Measurements from ENCODE around the gene CDT1.

- TF ChIP-seq USF1 (CRISPR knock-in tag; IDR thresholded peaks at IDR 0.05): no peak
- TF ChIP-seq, protein P1, sequence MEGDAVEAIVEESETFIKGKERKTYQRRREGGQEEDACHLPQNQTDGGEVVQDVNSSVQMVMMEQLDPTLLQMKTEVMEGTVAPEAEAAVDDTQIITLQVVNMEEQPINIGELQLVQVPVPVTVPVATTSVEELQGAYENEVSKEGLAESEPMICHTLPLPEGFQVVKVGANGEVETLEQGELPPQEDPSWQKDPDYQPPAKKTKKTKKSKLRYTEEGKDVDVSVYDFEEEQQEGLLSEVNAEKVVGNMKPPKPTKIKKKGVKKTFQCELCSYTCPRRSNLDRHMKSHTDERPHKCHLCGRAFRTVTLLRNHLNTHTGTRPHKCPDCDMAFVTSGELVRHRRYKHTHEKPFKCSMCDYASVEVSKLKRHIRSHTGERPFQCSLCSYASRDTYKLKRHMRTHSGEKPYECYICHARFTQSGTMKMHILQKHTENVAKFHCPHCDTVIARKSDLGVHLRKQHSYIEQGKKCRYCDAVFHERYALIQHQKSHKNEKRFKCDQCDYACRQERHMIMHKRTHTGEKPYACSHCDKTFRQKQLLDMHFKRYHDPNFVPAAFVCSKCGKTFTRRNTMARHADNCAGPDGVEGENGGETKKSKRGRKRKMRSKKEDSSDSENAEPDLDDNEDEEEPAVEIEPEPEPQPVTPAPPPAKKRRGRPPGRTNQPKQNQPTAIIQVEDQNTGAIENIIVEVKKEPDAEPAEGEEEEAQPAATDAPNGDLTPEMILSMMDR (IDR thresholded peaks at IDR 0.05): no peak
- TF ChIP-seq, protein P2, sequence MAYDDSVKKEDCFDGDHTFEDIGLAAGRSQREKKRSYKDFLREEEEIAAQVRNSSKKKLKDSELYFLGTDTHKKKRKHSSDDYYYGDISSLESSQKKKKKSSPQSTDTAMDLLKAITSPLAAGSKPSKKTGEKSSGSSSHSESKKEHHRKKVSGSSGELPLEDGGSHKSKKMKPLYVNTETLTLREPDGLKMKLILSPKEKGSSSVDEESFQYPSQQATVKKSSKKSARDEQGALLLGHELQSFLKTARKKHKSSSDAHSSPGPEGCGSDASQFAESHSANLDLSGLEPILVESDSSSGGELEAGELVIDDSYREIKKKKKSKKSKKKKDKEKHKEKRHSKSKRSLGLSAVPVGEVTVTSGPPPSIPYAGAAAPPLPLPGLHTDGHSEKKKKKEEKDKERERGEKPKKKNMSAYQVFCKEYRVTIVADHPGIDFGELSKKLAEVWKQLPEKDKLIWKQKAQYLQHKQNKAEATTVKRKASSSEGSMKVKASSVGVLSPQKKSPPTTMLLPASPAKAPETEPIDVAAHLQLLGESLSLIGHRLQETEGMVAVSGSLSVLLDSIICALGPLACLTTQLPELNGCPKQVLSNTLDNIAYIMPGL (CRISPR knock-in tag; IDR thresholded peaks at IDR 0.05): no peak
- TF ChIP-seq GRHL2 (CRISPR knock-in tag; IDR thresholded peaks at IDR 0.05; ENCODE audit: insufficient replicate concordance, severe bottlenecking): no peak
- TF ChIP-seq ZNF232 (CRISPR knock-in tag; IDR thresholded peaks at IDR 0.05): no peak
- TF ChIP-seq, protein P3, sequence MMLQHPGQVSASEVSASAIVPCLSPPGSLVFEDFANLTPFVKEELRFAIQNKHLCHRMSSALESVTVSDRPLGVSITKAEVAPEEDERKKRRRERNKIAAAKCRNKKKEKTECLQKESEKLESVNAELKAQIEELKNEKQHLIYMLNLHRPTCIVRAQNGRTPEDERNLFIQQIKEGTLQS (CRISPR knock-in tag; conservative IDR thresholded peaks at IDR 0.05): no peak
- TF ChIP-seq, protein P4, sequence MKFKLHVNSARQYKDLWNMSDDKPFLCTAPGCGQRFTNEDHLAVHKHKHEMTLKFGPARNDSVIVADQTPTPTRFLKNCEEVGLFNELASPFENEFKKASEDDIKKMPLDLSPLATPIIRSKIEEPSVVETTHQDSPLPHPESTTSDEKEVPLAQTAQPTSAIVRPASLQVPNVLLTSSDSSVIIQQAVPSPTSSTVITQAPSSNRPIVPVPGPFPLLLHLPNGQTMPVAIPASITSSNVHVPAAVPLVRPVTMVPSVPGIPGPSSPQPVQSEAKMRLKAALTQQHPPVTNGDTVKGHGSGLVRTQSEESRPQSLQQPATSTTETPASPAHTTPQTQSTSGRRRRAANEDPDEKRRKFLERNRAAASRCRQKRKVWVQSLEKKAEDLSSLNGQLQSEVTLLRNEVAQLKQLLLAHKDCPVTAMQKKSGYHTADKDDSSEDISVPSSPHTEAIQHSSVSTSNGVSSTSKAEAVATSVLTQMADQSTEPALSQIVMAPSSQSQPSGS (CRISPR knock-in tag; IDR thresholded peaks at IDR 0.05; ENCODE audit: borderline replicate concordance, low read depth): no peak
- TF ChIP-seq NR1H2 (CRISPR knock-in tag; IDR thresholded peaks at IDR 0.05): no peak
- no peak for TF ChIP-seq PRDM15 (CRISPR knock-in tag; IDR thresholded peaks at IDR 0.05)
- no peak for TF ChIP-seq GTF2I (CRISPR knock-in tag; conservative IDR thresholded peaks at IDR 0.05)
- TF ChIP-seq GABPB1 (CRISPR knock-in tag; IDR thresholded peaks at IDR 0.05): no peak
- no peak for TF ChIP-seq CDX4 (CRISPR knock-in tag; IDR thresholded peaks at IDR 0.05; ENCODE audit: borderline replicate concordance)
Measured at GRCh38 chr16:88830258-88830657, 26.7 kb downstream of the CDT1 start.

All from WTC11 (cell line).